OCI-LY1 (cell line): ENCODE results near the gene SYT1.

ENCODE experiments used
- EZH2 ChIP-seq: fragments of 200-600 bp; sonication (generic), shearing (Covaris generic); IDR thresholded peaks from 2 replicates; pipeline ENCODE4 v1.8.0; 2017; ENCODE audit warnings: borderline replicate concordance, mixed run types, mild to moderate bottlenecking, antibody characterized with exemption, low read length, moderate library complexity, mixed read lengths
- TF ChIP-seq, protein P1 (sequence below): fragments of 200-600 bp; sonication (generic), shearing (Covaris generic); IDR thresholded peaks from 2 replicates; pipeline ENCODE4 v1.5.1; 2017; ENCODE audit warnings: mild to moderate bottlenecking, antibody characterized with exemption, low read length, moderate library complexity, mixed read lengths

DNA sequence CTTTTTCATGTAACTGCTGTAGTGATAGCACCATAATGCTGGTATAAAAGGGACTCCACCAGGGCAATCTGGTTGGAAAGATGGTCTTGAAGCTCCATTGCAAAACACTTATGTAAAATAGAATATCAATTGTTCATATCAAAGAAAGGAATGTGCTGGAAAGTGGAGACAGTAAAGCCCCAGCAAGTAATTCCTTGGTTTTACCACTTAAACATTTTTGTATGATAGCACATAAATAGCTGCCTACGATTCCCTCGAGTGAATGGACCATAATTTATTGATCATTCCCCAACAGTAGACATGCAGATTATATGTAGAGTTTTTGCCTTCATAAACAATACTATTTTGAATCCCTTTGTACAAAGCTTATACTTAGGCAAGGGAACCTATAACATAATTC, 550.7 kb downstream of the SYT1 start:
- TF ChIP-seq, protein P1, sequence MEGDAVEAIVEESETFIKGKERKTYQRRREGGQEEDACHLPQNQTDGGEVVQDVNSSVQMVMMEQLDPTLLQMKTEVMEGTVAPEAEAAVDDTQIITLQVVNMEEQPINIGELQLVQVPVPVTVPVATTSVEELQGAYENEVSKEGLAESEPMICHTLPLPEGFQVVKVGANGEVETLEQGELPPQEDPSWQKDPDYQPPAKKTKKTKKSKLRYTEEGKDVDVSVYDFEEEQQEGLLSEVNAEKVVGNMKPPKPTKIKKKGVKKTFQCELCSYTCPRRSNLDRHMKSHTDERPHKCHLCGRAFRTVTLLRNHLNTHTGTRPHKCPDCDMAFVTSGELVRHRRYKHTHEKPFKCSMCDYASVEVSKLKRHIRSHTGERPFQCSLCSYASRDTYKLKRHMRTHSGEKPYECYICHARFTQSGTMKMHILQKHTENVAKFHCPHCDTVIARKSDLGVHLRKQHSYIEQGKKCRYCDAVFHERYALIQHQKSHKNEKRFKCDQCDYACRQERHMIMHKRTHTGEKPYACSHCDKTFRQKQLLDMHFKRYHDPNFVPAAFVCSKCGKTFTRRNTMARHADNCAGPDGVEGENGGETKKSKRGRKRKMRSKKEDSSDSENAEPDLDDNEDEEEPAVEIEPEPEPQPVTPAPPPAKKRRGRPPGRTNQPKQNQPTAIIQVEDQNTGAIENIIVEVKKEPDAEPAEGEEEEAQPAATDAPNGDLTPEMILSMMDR: no peak
- no peak for TF ChIP-seq EZH2
